HEK293 (cell line): ENCODE measurements around the gene ZDHHC11.

ENCODE experiments used
- CTCF ChIA-PET: fragments of 350-600 bp; formaldehyde crosslinking; extraction: SDS; loops from one replicate; lab custom pipeline; 2021; ENCODE audit warnings: antibody characterized with exemption; lab: Yijun Ruan, JAX
- POLR2A ChIA-PET: fragments of 300-600 bp; formaldehyde crosslinking; extraction: SDS; loops from one replicate; lab custom pipeline; 2020; ENCODE audit warnings: antibody characterized with exemption, inconsistent platforms; lab: Yijun Ruan, JAX
- H3K27ac ChIP-seq: fragments of 200-500 bp; sonication (Bioruptor generic); 2 replicates; pipeline ENCODE4 v1.5.1; 2014; ENCODE audit warnings: low read depth, low read length, control low read depth, inconsistent platforms; ENCODE audit errors: extremely low read depth
- H3K36me3 ChIP-seq, 2 experiments: fragments of 200-500 bp in 1 of 2; sonication (Bioruptor generic) in 1 of 2; 1 replicate in 1 of 2; 2 replicates in 1 of 2; pipeline ENCODE4 v1.5.1; 2014 to 2017; ENCODE audit warnings: inconsistent platforms in 2 of 2, low read length in 2 of 2; ENCODE audit not compliant: control insufficient read depth in 2 of 2, insufficient read depth in 1 of 2
- H3K4me1 ChIP-seq: fragments of 200-500 bp; sonication (Bioruptor generic); 2 replicates; pipeline ENCODE4 v1.5.1; 2014; ENCODE audit warnings: mild to moderate bottlenecking, low read length, inconsistent platforms; ENCODE audit not compliant: control insufficient read depth, insufficient read depth
- H3K4me3 ChIP-seq: 2 replicates; pipeline ENCODE4 v1.5.1; 2011; ENCODE audit warnings: low read depth, mild to moderate bottlenecking, control low read depth, low read length, moderate library complexity
- H3K9me3 ChIP-seq: fragments of 200-500 bp; sonication (Bioruptor generic); 2 replicates; pipeline ENCODE4 v1.5.1; 2014; ENCODE audit warnings: low read depth, low read length, inconsistent platforms; ENCODE audit not compliant: control insufficient read depth, insufficient read depth
- EGR2 ChIP-seq: fragments of 450-650 bp; formaldehyde crosslinking; IDR thresholded peaks from 2 replicates; pipeline ENCODE4 v1.5.1; 2016; ENCODE audit warnings: low read depth, missing biosample characterization, missing genetic modification characterization
- FEZF1 ChIP-seq: fragments of 450-650 bp; formaldehyde crosslinking; IDR thresholded peaks from 2 replicates; pipeline ENCODE4 v1.5.1; 2016; ENCODE audit warnings: missing biosample characterization, missing genetic modification characterization
- GLIS2 ChIP-seq: fragments of 450-650 bp; formaldehyde crosslinking; IDR thresholded peaks from 2 replicates; pipeline ENCODE4 v1.5.1; 2016; ENCODE audit warnings: missing biosample characterization, missing genetic modification characterization
- TCF7L2 ChIP-seq: IDR thresholded peaks from 2 replicates; pipeline ENCODE4 v1.6.1; 2011; ENCODE audit warnings: low read depth, mild to moderate bottlenecking, inconsistent platforms, low read length, moderate library complexity, borderline replicate concordance
- ZEB2 ChIP-seq: fragments of 450-650 bp; formaldehyde crosslinking; IDR thresholded peaks from 2 replicates; pipeline ENCODE4 v1.5.1; 2016; ENCODE audit warnings: missing biosample characterization, missing genetic modification characterization
- ZFHX2 ChIP-seq: fragments of 450-650 bp; formaldehyde crosslinking; conservative IDR thresholded peaks from 2 replicates; pipeline ENCODE4 v1.5.1; 2016; ENCODE audit warnings: missing biosample characterization, missing genetic modification characterization
- ZIC2 ChIP-seq: fragments of 450-650 bp; formaldehyde crosslinking; IDR thresholded peaks from 2 replicates; pipeline ENCODE4 v1.5.1; 2016; ENCODE audit warnings: missing biosample characterization, missing genetic modification characterization
- ZNF2 ChIP-seq: fragments of 450-650 bp; formaldehyde crosslinking; IDR thresholded peaks from 2 replicates; pipeline ENCODE4 v1.5.1; 2016; ENCODE audit warnings: missing biosample characterization, missing genetic modification characterization
- ZNF394 ChIP-seq: fragments of 450-650 bp; formaldehyde crosslinking; IDR thresholded peaks from 2 replicates; pipeline ENCODE4 v1.5.1; 2016; ENCODE audit warnings: missing biosample characterization, missing genetic modification characterization, mild to moderate bottlenecking, moderate library complexity, borderline replicate concordance
- ZNF548 ChIP-seq: fragments of 450-650 bp; formaldehyde crosslinking; IDR thresholded peaks from 2 replicates; pipeline ENCODE4 v1.5.1; 2016; ENCODE audit warnings: missing biosample characterization, missing genetic modification characterization
- ZNF792 ChIP-seq: fragments of 450-650 bp; formaldehyde crosslinking; IDR thresholded peaks from 2 replicates; pipeline ENCODE4 v1.5.1; 2016; ENCODE audit warnings: missing biosample characterization, missing genetic modification characterization
- TF ChIP-seq, protein P1 (sequence below): fragments of 450-650 bp; formaldehyde crosslinking; IDR thresholded peaks from 2 replicates; pipeline ENCODE4 v1.5.1; 2017; ENCODE audit warnings: missing biosample characterization, missing genetic modification characterization
- TF ChIP-seq, protein P2 (sequence below): fragments of 450-650 bp; formaldehyde crosslinking; IDR thresholded peaks from 2 replicates; pipeline ENCODE4 v1.5.1; 2017; ENCODE audit warnings: missing biosample characterization, mild to moderate bottlenecking, missing genetic modification characterization, moderate library complexity
- TF ChIP-seq, protein P3 (sequence below): fragments of 450-650 bp; formaldehyde crosslinking; IDR thresholded peaks from 2 replicates; pipeline ENCODE4 v1.5.1; 2016; ENCODE audit warnings: missing biosample characterization, missing genetic modification characterization
- TF ChIP-seq, protein P4 (sequence below): fragments of 450-650 bp; formaldehyde crosslinking; IDR thresholded peaks from 2 replicates; pipeline ENCODE4 v1.5.1; 2016; ENCODE audit warnings: missing biosample characterization, missing genetic modification characterization

The ZDHHC11 gene

DNA sequence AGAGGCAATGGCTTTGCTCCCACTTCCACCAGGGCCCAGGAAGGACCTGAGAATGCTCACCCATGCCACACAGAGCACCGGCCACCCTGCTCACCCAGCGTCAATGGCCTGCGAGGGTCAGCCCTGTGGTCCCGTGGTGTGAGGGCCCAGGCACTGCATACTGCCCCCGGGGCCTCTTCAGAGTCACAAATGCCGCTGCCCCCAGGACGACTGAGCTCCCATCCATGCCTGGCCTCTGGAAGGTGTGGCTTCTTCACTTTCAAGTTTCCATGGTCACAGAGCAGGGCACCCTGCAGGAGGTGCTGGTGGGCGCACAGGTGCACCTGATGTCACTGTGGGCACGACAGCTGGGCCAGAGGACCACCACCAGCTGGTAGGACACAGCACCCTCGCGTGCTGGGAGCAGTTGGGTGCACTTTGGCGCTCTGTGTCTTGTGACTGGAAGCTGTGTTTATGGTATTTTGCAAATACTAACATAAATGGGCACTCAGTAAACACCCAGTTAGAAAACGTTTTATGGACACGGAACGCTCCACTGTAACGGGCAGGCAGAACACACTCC lies 12.5 kb upstream of the ZDHHC11 start (continued):
- TF ChIP-seq, protein P1, sequence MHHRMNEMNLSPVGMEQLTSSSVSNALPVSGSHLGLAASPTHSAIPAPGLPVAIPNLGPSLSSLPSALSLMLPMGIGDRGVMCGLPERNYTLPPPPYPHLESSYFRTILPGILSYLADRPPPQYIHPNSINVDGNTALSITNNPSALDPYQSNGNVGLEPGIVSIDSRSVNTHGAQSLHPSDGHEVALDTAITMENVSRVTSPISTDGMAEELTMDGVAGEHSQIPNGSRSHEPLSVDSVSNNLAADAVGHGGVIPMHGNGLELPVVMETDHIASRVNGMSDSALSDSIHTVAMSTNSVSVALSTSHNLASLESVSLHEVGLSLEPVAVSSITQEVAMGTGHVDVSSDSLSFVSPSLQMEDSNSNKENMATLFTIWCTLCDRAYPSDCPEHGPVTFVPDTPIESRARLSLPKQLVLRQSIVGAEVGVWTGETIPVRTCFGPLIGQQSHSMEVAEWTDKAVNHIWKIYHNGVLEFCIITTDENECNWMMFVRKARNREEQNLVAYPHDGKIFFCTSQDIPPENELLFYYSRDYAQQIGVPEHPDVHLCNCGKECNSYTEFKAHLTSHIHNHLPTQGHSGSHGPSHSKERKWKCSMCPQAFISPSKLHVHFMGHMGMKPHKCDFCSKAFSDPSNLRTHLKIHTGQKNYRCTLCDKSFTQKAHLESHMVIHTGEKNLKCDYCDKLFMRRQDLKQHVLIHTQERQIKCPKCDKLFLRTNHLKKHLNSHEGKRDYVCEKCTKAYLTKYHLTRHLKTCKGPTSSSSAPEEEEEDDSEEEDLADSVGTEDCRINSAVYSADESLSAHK (tag by site-specific recombination), result no peak
- no peak for TF ChIP-seq ZNF2

DNA sequence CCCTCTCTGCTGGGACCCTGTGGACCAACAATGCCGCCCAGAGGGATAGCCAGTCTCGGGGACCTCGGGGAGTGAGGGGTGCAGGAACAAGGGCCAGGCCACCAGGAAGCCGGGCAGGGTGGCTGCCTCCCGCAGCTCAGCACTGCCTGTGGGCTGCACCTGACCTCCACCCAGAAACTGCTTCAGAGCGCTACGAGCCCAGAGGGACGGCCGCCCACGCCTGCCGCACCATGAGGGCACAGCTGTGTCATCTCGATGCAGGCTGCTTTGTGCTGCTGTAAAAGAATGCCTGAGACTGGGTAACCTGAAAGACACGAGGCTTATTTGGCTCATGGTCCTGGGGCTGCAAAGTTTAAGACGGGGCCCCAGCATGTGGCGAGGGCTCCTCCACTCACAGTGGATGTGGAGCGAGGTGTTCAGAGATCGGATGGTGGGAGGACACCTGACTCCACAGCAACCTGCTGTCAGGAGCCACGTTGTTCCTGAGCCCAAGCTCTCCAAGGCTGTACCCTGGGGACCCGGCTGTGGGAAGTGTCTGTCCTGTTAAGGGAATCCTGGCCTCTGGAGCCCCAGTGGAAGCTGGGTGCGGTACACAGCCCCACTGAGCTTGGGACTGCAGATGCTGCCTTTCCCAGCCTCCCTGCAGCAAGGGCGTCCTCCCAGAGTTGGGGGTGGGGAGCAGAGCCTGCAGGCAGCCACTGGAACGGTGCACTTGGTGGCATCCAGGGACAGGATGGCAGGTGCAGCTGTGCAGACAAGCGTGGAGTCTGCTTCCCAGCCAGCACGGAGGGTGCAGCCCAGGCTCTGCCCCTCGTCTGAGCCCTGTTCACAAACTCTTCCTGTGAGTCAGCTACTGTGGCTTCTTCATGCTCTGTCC lies 11.8 kb upstream of the ZDHHC11 start:
- Histone ChIP-seq H3K27ac (no peak overlapping the region), H3K36me3 (peaks cover 0 to 63% of the 10 kb centered on the region in 2 experiments; a peak in 2 of 3 replicates), H3K4me3 (no peak overlapping the region), H3K9me3 (no peaks in the 10 kb centered on the region), H3K4me1 (no peaks in the 10 kb centered on the region)
- TF ChIP-seq ZNF792 (no peak), ZFHX2 (tag by site-specific recombination) (0 out of 2 replicates have a peak, but pooled peaks have one; percentile 9)
- ChIA-PET POLR2A (interaction anchor here (0.6 kb wide), 1 partner anchor 60 kb away, joined by 7 read pairs; no protein-coding TSS in a partner anchor), CTCF (no interaction called here)

DNA sequence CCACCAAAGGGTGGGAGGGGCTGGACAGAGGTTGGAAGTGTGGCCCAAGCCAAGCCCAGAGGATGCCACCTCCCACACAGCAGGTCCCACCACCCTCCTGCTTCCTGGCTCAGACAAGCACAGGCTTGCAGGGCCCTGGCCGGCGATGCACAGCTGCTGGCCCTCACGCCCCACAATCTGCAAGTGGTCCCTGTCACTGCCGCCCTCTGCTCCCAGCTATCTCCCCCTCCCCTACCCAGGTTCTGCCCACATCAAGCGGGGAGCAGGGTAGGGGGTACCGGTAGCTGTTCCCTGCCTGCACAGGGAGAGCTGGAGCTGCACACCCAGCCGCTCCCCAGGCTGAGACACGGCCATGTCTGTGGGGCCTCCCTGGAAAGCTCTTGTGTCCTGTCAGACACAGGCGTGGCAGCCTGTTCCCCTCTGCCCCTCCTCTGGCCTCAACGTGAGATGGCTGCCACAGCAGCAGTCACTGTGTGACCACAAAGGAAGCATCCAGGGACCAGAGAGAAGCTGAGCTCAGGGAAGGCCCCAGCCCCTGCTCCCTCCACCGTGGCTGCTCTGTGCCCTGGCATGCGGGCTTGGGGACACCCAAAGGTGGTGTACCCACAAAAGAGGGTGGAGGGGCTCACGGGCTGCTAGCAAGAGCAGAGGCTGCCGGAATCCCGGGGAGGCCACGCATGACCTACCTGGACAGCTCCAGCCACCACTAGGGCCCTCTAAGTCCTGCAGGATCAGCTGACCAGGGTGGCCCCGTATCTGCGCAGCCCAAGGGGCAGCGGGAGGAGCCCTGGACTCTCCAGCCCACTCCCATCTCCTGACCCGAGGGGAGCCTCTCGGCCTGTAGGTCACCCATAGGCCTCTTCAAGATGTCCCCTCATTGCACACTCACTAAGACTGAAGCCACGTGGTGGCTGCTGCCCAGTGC lies 10.9 kb upstream of the ZDHHC11 start:
- Histone ChIP-seq H3K27ac (no peak overlapping the region), H3K4me1 (no peaks in the 10 kb centered on the region), H3K4me3 (no peak overlapping the region), H3K36me3 (peaks cover 0 to 54% of the 10 kb centered on the region in 2 experiments; a peak in 2 of 3 replicates), H3K9me3 (no peaks in the 10 kb centered on the region)
- ChIA-PET POLR2A (interaction anchor here (0.6 kb wide), 1 partner anchor 59 kb away, joined by 7 read pairs; no protein-coding TSS in a partner anchor), CTCF (no interaction called here)
- TF ChIP-seq GLIS2 (tag by site-specific recombination), result peak; percentile 43; the same call in 1 of the 2 replicates
- TF ChIP-seq, protein P2, sequence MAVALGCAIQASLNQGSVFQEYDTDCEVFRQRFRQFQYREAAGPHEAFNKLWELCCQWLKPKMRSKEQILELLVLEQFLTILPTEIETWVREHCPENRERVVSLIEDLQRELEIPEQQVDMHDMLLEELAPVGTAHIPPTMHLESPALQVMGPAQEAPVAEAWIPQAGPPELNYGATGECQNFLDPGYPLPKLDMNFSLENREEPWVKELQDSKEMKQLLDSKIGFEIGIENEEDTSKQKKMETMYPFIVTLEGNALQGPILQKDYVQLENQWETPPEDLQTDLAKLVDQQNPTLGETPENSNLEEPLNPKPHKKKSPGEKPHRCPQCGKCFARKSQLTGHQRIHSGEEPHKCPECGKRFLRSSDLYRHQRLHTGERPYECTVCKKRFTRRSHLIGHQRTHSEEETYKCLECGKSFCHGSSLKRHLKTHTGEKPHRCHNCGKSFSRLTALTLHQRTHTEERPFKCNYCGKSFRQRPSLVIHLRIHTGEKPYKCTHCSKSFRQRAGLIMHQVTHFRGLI (tag by site-specific recombination), result no peak
- no peak for TF ChIP-seq TCF7L2
- TF ChIP-seq ZNF394 (tag by site-specific recombination), result peak; percentile 47; the same call in 1 of the 2 replicates
- peak; percentile 70; the same call in 1 of the 2 replicates for TF ChIP-seq ZIC2 (tag by site-specific recombination)

DNA sequence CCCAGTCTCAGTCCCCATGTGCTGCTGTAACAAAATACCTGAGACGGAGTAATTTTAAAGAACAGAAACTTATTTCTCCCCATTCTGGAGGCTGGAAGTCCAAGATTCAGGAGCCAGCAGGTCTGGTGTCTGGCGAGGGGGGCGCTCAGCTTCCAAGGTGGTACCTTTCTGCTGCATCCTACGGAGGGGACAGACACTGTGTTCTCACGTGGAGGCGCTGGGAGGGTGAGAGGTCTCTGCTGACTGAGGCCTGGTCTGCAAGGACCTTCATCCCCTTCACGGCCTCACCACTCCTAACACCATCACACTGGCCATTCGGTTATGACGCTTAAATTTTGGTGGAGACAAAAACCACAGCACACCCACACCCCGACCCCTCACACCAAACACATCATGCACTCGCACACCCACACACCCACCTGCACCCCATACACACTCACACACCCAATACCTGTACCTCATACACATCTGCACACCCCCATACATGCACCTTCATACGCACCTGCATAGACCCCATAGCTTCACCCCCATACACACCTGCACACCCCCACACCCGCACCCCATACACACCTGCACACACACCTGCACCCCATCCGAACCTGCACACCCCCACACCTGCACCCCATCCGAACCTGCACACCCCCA lies 9.8 kb upstream of the ZDHHC11 start:
- H3K36me3 ChIP-seq, result peaks cover 0 to 43% of the 10 kb centered on the region in 2 experiments; a peak in 2 of 3 replicates
- CTCF ChIA-PET, result no interaction called here
- no peaks in the 10 kb centered on the region for H3K9me3 ChIP-seq
- POLR2A ChIA-PET, result no interaction called here
- no peak overlapping the region for H3K4me3 ChIP-seq
- 0 out of 2 replicates have a peak overlapping the region, but pooled peaks have one; percentile 9 for H3K27ac ChIP-seq
- H3K4me1 ChIP-seq, result no peaks in the 10 kb centered on the region
- TF ChIP-seq EGR2 (peak; percentile 80), ZNF548 (tag by site-specific recombination) (no peak), ZFHX2 (tag by site-specific recombination) (peak; percentile 74), ZEB2 (tag by site-specific recombination) (peak; percentile 85), FEZF1 (tag by site-specific recombination) (no peak)
- TF ChIP-seq, protein P3, sequence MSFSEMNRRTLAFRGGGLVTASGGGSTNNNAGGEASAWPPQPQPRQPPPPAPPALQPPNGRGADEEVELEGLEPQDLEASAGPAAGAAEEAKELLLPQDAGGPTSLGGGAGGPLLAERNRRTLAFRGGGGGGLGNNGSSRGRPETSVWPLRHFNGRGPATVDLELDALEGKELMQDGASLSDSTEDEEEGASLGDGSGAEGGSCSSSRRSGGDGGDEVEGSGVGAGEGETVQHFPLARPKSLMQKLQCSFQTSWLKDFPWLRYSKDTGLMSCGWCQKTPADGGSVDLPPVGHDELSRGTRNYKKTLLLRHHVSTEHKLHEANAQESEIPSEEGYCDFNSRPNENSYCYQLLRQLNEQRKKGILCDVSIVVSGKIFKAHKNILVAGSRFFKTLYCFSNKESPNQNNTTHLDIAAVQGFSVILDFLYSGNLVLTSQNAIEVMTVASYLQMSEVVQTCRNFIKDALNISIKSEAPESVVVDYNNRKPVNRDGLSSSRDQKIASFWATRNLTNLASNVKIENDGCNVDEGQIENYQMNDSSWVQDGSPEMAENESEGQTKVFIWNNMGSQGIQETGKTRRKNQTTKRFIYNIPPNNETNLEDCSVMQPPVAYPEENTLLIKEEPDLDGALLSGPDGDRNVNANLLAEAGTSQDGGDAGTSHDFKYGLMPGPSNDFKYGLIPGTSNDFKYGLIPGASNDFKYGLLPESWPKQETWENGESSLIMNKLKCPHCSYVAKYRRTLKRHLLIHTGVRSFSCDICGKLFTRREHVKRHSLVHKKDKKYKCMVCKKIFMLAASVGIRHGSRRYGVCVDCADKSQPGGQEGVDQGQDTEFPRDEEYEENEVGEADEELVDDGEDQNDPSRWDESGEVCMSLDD (tag by site-specific recombination), result peak; percentile 80
- TF ChIP-seq, protein P4, sequence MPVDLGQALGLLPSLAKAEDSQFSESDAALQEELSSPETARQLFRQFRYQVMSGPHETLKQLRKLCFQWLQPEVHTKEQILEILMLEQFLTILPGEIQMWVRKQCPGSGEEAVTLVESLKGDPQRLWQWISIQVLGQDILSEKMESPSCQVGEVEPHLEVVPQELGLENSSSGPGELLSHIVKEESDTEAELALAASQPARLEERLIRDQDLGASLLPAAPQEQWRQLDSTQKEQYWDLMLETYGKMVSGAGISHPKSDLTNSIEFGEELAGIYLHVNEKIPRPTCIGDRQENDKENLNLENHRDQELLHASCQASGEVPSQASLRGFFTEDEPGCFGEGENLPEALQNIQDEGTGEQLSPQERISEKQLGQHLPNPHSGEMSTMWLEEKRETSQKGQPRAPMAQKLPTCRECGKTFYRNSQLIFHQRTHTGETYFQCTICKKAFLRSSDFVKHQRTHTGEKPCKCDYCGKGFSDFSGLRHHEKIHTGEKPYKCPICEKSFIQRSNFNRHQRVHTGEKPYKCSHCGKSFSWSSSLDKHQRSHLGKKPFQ (tag by site-specific recombination), result peak; percentile 56; the same call in 1 of the 2 replicates
